DMS53 treated with DMSO at 0.1 percent for 48 hours (cell line): Measurements from ENCODE around the gene RMC1.

Experiments used
- DNase-seq: peaks from one replicate; lab custom pipeline; 2025; ENCODE audit not compliant: unreplicated experiment; lab: John Stamatoyannopoulos, UW

RMC1 gene

DNA sequence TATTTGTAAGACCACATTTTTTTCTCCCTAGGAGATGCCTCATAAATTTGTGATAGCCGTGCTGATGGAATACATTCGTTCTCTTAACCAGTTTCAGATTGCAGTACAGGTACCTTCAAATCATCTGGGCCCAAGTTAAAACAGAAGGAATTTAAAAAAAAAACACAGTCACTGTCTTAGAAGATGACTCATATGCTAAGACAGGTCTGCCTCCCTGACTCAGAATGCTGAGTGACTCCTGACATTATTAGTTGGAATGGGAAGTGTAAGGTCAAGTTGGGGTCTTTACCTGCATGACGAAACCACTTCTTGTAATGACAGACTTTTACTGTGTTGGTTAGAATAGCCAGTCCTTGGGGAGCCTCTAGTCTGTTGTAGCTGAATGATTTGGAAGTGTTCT is 26.3 kb downstream of the RMC1 start:
- DNase-seq: no peak

DNA sequence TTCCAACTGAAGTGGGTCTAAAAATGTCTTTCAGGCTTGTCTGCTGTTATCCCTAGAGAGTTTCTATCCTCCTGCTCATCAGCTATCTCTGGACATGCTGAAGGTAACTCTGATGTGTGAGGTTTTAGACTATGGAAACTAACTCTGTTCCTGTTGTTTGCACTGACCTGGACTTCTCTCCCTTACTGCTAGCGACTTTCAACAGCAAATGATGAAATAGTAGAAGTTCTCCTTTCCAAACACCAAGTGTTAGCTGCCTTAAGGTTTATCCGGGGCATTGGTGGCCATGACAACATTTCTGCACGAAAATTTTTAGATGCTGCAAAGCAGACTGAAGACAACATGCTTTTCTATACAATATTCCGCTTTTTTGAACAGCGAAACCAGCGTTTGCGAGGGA is 26.9 kb downstream of the RMC1 start:
- no peak for DNase-seq

DNA sequence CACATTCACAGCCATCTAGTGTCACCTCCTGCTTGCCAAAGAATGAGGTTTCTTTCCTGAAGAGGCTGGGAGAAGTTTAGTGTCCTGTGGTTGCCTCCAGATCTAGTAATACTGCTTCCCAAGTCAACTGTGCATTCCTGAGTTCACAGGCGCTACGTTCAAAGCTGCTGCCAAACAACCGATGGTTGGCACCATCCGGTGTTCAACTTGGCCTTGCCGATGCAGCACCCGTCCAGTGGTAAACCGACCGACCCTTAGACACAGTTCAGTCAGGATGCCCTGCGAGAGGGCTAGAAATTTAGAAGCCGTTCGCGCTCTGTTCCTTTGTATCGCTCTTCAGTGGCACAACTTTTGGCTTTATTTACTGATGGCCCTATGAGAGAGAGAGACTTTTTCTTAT is 28.6 kb downstream of the RMC1 start:
- no peak for DNase-seq

DNA sequence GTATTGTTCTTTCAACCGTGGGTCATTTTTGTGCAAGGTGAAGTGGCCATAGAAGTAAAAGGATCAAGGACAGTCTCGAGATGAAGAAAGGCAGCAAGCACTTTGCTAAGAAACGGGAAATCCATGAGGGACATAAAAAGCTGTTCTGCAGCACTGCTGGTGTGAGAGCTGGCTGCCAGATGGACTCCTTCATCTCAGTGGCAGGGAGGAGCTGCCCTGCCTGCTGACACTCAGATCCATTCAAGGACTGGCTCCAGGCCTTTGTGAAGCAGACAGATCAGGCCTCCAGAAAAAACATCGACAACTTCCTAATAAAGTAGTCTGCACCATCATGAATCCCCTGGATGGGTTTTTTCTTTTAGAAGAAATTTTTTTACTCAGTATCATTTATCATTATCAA is 29.5 kb downstream of the RMC1 start:
- no peak for DNase-seq

DNA sequence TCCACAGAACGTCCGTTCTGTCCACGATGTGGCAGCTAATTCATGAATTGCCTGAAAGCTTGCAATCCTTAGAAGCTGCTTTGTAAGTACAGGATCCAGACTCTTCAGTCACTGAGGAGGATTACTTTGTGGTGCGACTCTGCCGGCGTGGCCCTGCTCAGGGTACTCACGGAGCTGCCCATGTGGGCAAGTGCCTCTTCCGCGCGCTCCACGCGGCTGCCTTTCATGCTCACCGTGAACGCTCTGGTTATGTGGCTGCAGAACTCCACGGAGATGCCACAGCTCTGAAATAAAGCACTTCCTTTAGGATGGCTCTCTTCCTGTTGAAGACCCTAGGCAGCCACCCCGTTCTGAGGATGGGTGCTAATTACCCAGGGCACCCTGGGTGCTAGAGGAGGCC is 31.0 kb downstream of the RMC1 start:
- no peak for DNase-seq

DNA sequence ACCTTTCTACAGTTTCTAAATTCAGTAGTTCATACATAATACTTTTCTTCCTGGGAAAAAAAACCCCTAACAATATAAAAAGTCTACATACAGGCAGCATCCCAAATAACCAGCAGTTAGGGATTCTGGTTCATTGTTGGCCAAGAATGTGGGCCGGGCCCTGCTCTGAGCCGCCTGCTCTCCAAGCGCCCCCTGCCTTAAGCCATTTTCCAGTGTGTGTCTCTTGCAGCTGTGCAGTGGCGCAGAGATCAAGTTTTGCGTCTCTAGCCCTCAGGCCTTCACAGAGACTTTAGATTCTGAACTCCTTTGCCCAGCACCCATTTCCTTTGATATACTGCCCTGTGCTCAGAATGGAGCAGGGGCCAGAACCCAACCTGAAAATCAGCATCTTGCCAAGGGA is 32.9 kb downstream of the RMC1 start:
- DNase-seq: no peak

DNA sequence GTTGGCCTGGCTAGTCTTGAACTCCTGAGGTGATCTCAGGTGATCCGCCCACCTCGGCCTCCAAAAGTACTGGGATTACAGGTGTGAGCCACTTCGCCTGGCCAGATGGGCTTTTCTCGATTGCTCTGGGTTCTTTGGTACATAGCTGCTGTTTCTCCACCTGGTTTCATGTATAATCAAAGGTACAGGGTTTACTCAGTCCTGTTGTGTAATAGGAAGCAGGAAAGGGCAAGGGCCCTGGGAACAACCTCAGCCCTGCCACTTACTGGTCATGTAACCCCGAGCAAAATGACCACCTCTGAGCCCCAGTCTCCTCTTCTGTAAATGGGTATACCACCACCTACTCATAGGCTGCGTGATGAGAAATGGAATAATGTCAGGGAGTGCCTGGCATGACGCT is 34.0 kb downstream of the RMC1 start:
- no peak for DNase-seq

DNA sequence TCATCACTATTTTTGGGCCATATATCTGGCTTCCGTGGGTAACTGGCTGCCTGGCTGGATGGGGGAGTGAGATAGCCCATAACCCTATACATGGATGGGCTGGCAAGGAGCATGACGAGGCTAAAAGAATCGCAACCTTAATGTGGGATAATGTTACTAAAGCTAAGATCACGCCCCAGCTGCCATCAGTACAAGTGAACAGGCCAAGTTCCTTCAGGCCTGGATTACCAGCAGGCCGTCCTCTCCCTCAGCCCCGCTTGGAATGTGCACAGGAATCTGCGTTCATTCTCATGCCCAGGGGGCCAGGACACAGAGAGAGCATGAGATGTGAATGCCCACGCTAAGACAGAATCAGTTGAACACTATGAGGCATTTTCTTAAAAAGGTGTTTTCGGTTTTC is 34.7 kb downstream of the RMC1 start:
- DNase-seq: no peak

DNA sequence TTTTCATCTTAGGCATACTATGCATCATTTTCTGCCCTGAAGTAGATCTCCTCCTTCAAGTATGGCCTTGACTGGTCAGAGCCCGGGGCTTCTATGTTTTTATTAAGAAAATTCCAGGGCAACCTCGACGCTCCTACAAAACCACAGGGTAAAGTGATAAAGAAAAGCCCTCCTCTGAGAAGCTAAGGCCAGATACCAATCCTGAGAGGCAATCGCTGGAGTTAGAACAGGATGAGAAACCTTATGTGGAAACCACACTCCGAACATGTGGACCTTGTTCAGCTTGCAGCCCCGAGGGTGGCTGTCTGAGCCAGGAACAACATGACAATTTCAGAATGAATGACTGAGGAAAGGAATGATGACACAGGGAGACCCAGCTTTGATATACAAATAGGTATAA is 35.6 kb downstream of the RMC1 start:
- DNase-seq: no peak

DNA sequence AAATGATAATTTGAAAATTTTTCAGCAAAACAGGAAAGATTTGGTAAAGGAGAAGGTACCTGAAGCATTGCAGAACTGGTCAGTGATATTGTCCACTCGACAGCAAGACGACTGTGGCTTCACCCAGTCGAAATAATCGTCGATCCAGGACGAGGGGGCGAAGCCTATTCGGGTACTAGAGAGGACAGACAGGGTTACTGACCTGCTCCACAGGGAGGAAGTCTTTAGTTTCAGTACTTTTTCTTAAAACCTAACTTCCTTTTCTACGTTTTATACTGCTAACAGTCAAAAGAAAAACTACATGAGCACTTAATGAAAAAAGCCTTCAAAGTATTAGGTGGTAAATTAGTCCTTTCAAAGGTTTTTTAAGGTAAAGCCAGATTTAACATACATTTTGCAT is 36.0 kb downstream of the RMC1 start:
- no peak for DNase-seq

DNA sequence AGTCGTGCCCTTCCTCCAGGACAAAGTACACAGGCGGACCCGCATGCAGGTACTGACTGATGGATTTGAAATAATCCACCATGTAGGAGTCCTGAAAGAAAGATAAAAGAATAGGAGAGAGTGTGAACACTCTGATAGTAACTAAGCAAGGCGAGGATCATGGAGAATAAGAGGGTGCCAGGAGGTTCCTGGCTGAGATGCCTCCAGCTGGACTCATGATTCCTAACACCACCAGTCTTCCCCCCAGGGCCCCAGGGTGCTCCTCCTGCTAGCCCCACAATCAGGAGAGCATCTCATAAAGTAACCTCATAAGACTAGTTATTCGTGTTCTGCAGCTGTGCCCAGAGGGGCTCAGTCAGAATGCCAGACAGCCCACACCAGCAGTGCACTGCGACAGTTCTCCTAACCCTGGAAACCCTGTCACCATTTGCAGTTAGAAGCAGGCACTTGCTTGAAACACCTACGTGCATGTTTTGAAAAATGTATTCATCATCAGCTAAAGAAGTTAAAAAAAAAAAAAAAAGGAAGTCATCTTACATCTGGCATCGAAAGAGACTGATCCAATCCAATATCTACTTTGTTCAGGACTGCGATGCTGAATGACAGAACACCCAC is 36.7 kb downstream of the RMC1 start:
- no peak for DNase-seq

DNA sequence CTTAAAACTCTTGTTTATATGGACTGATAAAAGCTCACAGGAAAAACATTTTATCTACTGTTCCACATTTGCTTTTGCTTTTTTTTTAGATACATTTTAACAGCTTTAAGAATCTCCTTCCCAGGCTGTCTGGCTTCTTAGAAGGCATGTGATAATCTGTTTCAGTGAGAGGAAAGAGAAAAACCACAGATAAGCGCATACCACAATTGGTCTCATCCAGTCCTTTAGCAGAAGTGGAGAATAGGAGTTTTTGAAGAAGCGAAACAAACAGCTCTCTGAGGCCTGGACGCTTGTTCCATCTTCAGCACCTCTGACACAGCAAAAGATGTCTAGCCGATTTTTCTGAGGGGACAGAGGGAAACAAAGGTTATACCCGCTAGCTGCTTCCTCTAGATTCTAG is 37.6 kb downstream of the RMC1 start:
- no peak for DNase-seq

DNA sequence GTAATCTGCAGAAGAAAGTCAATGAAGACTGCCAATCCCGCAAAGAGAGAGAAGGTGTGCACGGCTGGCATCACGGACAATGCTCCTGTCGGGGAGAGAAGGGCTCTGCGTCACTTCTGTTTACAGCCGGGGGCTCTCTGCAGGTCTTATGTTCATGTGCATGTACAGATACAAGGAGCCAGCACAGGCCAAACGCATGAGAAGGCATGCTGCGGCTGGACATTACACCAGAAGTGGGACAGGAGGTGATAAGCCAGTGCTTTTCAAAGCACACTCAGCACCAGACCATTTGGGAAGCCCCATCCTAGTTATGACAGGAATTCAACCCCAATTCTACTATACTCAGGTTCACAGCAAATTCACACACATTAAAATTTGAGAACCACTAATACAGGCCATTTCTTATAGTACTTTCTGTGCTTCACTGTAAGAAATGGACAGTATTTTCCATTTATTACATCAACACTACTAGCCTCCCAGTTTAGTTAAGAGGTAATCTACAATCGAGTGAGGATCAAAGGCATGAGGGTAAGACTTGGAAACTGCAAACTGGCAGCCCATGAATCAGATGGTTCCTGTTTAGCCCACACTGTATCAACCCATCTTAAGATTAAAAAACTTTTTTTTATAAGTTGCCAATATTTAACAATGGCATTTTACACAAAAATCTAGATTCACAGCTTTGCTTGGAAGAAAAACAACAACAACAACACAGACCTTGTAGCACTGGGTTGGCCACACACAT is 38.2 kb downstream of the RMC1 start:
- DNase-seq: no peak

DNA sequence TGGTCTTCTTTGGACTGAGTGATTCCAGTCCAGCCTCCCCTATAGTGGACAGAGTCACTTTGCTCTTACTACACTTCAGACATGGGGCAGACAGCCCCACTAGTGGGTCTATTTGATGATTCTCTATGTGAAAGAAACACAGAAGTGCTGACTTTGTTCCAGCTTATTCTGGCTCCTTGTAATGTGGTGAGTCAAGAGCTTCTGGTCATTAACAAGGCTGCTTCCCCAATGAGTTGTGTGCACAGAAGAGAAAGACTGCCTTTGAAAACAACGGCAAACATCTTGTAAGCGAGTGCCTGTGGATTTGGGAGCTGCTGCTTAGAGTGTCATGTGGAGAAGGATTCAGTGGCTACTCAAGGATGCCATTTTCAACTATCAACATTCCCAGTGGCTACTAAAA is 39.1 kb downstream of the RMC1 start:
- no peak for DNase-seq

DNA sequence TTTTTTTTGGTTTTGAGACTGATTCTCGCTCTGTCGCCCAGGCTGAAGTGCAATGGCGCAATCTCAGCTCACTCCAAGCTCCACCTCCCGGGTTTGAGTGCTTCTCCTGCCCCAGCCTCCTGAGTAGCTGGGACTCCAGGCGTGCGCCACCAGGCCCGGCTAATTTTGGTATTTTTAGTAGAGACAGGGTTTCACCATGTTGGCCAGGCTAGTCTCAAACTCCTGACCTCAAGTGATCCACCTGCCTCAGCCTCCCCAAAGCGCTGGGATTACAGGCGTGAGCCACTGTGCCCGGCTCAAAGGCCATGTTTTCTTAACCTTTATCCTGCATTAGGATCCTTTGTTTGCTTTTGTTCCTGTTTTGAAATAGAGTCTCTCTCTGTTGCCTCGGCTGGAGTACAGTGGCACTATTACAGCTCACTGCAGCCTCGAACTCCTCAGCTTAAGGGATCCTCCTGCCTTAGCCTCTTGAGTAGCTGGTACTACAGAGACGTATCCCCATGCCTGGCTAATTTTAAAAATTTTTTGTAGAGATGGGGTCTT is 42.0 kb downstream of the RMC1 start:
- no peak for DNase-seq

DNA sequence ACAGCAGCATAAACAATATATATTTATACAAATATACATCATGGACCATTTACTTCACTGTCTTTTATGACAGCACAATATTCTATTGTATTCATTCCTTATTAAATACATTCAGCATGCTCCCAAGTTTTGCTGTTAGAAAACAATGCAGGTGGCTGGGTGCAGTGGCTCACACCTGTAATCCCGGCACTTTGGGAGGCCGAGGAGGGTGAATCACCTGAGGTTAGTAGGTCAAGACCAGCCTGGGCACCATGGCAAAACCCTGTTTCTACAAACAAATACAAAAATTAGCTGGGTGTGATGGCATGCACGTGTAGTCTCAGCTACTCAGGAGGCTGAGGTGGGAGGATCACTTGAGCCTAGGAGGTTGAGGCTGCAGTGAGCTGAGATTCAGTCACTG is 44.0 kb downstream of the RMC1 start:
- no peak for DNase-seq

DNA sequence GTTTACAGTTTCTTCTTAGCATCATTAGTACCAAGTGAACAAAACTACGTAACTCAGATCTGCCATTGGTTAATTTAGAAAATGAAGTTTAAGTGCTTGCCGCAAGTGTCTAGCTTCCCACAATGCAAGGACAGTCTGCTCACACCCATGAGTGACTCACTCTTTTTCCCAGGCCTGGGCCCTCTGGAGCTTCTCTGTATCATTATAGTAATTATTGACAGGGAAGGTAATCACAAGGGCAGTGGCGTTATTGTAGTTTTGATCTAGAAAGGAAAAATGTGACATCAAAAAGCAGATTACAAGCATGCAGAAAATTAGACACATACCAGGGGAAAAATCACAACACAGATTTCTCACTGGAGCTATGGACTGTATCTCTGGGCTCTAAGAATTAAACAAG is 44.5 kb downstream of the RMC1 start:
- DNase-seq: no peak

DNA sequence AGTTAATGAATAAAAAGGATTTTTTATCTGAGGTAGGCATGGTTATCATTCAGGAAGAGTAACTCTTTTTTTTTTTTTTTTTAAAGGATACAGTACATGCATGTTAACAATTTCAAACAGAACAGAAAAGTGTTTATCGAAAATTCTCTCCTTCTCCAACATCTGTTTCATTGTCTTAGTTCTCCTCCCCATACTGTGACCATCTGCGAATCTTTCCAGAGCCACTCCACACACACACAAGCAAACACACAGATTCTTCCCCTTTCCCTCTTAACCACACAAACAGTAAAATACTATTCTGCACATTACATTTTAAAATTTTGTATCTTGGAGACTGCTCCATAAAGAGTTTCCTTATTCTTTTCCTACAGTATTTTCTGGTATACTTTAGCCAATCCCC is 45.0 kb downstream of the RMC1 start:
- DNase-seq: no peak

DNA sequence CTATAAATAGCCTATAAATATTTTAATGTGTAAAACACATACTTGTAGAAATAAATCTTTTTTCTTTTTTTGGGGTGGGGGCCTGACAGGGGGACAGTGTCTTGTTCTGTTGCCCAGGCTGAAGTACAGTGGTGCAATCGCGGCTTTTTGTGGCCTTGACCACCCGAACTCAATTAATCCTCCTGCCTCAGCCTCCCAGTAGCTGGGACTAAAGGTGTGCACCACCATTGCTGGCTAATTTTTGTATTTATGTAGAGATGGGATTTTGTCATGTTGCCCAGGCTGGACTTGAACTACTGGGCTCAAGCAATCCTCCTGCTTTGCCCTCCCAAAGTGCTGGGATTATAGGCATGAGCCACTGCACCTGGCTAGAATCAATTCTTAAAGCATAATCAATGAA is 45.4 kb downstream of the RMC1 start:
- DNase-seq: no peak

DNA sequence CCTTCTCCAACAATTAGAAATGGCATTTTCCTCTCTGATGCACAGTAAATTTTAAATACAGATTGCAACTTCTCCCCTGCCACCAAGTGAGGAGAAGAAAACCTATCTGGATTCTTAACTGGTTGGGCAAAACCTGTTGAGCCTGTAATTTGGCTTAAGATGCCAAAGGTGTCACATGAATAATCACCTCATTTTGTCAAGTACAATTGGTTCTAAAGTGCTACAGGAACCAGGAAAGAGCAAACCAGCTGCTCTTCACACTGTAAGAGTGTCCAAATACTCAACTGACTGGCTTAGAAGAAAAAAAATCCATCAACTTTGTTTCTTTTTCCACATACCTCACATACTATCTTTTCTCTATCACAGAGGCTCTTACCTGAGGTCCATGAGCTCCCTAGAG is 47.6 kb downstream of the RMC1 start:
- DNase-seq: no peak

DNA sequence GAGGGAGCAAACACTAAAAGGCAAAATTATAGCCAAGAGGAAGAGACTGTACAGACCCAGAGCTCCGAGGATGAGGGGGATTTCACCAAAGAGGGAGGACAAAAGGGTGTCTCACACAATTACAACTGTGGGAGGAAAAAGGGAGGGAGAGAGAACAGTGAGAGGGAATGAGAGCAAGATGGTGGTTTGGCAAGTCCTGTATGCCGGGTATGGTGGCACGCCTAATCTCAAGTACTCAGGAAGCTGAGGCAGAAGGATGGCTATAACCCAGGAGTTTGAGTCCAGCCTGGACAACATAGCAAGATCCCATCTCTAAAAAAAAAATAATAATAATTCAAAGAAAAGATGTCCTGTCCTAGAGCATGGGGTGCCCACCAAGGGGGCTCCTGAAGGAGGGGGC is 48.7 kb downstream of the RMC1 start:
- no peak for DNase-seq

DNA sequence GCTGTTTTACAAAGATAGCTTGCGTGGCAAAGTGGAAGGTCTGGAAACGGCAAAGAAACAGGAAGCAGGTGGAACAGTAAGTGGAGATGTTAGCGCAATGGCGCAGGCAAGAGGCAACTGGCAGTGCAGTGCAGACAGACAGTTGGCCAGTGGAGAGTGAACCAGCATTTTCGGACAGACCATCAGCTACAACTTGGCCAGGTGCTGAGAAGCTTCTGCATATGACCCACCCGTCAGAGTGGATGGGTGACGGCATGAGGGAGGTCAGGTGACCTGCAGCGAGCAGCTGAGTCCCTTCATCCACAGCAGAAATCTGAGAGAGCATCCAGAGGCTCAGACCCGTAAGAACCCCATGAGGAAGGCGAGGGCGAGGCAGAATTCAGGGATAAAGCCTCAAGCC is 49.2 kb downstream of the RMC1 start:
- DNase-seq: no peak

DNA sequence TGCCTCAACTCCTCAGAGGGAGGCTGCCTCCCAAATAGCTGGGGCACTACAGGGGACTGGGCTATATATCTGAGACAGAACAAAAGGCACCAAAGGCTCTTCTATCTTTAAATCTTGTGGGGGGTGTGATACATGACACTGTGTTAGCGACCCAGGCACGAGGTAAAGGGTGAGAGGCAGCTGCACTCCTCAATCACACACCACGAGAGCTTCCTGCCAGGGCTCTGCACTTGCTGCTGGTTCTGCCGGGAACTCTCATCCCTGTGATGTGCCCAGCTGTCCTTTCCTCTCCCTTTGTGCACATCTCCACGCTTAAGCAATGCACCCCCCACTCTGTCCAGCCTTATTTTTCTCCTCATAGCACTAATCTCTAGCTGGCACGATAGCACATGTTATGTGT is 50.6 kb downstream of the RMC1 start:
- DNase-seq: no peak
